Fibroblast of gingiva (primary cell): ENCODE results near the gene APEX1.
A peak's percentile ranks its signal among the peaks of the same experiment; 100 is the strongest.
"Not testable (repeated sequence)": the region's sequence is repeated elsewhere in the genome, so short reads cannot be mapped to it uniquely, and the experiment has no call there.

ENCODE experiments used
- DNase-seq: peaks from one replicate; pipeline ENCODE4 v3.0.0-alpha.2; 2011; ENCODE audit warnings: low read depth

Gene APEX1

DNA sequence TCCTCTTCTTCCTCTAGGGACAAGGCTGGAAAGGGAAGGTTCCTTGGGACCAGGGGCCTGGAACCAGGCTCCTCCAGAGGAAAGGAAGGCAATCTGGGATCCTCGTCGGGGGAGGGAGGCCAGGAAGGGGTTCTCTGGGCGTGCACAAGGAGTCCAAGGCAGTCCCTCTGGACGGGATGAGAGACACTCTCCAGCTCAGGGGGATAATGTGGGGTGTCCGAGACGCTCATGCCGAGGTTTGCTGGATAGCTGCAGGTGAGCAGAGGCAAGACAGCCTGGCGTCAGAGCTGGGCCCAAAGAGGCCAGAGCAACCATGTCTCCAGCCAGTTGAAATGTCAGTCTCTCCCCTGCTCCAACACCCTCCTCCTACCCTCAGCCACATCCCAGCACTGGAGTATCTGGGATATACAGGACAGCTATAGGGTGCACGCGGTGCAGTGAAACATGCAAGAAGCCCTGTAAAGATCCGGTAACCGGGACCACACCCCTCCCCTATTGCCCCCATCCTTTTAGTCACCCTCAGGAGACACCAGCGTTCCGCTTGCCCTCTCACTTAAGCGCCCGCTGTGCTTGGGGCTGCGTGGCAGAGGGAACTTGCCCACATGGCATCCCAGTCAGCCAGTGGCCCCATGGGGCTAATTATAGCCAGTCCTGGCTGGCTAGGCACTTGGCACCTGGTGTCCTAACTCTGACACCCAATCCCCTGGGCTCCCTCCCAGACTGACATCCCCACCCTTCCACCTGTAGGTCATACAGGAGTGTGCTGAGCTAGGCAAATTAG lies 19.3 kb upstream of the APEX1 start, which contains the start of gene KLHL33:
KLHL33 (minus strand) TSS at position 585 of the 781 bp plus-strand sequence; CDS start at position 230, 355 bp downstream.
- peak; percentile 20 for DNase-seq

DNA sequence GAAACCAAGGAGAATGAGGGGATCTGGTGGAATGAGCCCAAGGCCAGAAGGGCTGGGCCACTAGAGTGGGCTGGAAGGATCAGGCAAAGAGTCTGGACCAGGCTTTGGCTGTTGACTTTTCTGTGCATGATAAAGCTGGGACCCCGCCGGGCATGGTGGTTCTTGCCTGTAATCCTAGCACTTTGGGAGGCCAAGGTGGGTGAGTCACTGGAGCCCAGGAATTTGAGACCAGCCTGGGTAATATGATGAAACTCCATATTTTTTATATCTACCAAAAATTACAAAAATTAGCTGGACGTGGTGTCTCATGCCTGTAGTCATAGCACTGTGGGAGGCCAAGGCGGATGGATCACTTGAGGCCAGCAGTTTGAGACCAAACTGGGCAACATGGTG lies 18.7 kb upstream of the APEX1 start:
- DNase-seq = peak; percentile 86

DNA sequence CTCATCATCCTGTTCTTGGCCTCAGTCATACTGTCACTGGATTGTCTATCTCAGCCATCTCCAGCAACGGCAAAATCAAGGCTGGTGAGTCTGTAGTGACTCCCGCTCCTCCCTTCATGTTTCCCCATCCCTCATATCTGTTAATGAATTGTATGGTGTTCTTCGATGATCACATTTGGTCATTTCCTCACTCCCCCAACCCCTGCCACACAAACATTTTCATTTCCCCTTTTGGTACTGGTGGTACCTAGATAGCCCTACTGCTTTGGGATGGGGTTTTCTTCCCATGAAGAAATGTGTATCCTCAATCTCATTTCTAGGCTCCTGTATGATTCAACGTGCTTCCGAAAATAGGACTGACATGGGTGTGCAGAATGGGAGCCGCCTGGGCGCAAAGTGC lies 16.4 kb upstream of the APEX1 start:
- no peak for DNase-seq

DNA sequence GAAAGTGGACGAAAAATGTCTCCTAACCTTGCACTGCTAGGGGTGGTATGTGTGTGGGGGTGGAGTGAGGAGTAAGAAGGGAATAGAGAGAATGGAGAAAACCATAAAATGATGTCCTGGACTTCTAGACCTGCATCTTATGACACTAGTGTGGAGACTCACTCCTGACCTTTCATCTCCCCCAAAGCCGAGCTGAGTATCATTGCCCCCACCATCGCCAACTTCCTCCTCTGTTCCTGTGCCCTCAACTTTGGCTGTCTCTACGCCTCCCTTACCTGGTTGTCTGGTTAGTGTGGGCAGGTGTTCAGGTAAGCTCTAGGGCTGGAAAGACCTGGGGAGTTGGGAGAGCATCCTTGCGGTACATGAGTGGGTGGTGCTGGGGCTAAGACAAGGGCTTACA lies 14.6 kb upstream of the APEX1 start:
- DNase-seq = no peak

DNA sequence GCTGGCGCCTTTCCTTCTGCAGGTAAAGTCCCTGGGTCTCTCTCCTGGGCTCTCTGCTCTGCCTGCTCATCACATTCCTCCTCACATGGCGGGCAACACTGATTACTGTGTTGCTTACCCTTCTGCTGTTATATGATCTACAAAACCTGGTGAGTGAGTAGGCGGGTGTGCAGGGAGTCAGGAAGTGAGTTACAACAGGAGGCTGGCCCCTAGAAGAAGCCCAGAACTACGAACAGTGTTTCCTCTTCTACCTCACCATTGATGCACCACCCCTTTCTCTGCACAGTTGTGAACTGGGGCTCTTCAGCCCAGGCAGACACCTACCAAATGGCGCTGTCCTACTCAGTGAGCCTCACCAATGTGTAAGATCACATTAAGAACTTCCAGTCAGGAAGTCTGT lies 14.1 kb upstream of the APEX1 start:
- DNase-seq = no peak

DNA sequence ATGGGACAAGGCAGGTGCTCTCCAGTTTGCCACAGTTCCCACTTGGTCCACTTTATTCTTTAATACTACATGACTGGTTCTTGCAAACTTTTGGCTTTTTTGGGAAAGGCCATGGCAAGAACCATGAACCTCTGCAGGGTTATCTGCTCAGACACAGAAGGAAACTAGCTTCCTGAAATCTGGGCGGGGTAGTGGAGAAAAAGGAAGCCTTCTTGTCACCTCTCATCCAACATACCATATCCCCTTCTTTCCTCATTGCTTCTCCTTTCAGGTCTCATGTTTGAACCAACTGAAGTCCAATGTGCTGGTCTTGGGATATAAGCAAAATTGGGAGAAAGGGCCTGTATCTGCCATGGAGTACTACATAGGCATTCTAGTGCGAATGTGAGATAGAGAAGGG lies 13.6 kb upstream of the APEX1 start:
- DNase-seq = no peak

DNA sequence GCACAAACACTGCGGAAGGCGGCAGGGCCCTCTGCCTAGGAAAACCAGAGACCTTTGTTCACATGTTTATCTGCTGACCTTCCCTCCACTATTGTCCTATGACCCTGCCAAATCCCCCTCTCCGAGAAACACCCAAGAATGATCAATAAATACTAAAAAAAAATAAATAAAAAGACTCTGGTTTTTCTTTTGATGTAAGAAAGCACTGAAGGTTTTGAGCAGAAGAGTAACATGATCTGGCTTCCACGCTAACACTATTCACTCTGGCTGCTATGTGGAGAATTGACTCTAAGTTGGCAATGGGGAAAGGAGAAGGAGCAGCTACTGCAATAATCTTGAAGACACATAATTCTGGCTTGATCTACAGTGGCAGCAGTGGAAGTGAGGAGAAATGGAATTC lies 11.4 kb upstream of the APEX1 start:
- not testable (repeated sequence) for DNase-seq

DNA sequence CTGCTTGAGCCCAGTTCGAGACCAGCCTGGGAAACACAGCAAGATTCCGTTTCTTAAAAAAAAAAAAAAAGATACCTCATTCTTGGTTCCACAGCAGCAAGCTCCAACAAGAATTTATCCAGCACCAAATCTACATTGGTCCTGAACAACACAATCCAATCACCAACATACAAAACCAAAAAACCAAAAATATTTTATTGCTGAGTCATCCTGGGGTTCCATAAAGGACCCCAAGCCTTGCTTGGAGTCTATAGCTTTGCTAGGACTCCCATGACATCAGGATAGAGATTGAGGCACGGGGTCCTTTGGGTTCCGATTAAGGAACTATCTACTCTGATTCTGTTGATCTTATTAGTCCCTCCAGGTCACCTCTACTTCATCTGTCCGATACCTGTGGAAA lies 8.1 kb upstream of the APEX1 start:
- DNase-seq = no peak

DNA sequence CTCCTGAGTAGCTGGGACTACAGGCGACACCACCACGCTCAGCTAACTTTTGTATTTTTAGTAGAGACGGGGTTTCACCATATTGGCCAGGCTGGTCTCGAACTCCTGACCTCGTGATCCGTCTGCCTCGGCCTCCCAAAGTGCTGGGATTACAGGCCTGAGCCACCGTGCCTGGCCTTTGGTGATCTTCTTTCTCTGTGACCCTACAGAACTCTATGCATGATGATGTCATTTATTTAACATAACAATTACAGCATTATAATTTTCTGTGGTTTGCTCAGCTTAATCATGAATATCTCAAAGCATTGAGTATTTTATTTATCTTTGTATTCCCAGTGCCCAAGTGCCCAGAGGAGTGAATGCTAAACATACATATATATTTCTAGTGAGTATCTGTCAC lies 2.2 kb upstream of the APEX1 start:
- not testable (repeated sequence) for DNase-seq

DNA sequence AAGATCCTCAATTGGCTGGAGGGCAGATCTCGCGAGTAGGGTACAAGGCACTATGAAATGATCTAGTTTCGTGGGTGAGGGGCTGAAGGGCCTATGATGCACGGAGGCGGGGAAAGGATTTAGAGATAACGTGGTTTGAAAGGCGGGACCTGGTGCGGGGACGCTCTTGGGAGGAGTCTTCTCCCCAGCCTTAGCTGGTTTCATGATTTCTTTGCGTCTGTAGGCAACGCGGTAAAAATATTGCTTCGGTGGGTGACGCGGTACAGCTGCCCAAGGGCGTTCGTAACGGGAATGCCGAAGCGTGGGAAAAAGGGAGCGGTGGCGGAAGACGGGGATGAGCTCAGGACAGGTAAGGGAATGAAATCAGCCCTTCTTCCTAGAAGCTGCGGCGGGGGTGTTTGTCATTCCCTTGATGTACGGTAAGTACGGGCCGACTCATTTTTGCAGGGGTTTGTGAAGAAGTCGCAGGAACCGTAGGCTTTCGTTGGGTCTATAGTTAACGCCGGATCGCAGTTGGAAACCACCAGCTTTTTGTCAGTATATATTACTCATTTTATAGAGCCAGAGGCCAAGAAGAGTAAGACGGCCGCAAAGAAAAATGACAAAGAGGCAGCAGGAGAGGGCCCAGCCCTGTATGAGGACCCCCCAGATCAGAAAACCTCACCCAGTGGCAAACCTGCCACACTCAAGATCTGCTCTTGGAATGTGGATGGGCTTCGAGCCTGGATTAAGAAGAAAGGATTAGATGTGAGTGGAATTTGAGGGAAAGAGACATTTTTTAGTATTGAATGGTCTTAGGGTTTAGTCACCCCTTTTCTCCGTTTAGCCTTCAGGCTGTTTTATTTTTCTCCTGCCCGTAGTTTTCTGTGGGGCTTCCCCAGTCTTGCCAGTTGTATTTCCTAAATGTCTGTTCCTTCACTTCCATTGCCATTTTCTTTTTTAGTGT lies 602 bp downstream of the APEX1 start:
- peak; percentile 84 for DNase-seq

DNA sequence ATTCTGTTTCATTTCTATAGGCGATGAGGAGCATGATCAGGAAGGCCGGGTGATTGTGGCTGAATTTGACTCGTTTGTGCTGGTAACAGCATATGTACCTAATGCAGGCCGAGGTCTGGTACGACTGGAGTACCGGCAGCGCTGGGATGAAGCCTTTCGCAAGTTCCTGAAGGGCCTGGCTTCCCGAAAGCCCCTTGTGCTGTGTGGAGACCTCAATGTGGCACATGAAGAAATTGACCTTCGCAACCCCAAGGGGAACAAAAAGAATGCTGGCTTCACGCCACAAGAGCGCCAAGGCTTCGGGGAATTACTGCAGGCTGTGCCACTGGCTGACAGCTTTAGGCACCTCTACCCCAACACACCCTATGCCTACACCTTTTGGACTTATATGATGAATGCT lies 1.9 kb downstream of the APEX1 start:
- DNase-seq = no peak

DNA sequence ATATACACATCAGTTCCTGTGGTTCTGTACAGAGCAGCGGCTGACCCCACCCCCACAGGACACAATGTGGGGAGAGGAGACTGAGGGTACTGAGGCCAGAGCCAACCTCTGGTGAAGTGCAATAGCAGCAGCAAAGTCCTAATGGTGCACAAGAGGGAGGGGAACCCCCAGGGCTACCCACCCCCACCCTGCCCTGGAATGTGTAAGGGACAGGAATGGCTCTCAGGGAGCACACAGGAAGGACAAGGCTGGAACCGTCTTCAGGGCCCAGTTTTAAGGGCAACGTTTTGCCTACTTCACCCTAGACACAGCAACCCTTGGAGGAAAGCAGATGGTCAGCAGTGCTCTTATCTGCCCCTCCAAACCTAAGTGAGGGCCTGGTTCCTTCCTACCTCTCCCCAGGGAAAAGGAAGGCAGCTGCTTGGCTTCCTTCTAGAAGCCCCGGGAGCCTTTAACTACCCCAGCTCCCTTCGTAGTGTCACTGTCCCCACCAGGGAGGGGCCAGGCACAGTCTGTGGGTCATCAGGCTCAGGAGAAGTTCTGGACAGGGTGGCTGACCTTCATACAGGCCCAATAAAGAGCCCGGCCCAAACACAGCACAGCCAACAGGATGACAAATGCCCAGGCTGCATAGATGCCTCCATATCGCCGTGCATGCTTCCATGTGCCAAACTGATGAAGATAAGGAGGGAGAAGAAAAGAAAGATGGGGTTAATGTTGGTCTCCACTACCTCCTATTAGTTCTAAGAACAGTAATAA lies 3.2 kb downstream of the APEX1 start:
- no peak for DNase-seq

DNA sequence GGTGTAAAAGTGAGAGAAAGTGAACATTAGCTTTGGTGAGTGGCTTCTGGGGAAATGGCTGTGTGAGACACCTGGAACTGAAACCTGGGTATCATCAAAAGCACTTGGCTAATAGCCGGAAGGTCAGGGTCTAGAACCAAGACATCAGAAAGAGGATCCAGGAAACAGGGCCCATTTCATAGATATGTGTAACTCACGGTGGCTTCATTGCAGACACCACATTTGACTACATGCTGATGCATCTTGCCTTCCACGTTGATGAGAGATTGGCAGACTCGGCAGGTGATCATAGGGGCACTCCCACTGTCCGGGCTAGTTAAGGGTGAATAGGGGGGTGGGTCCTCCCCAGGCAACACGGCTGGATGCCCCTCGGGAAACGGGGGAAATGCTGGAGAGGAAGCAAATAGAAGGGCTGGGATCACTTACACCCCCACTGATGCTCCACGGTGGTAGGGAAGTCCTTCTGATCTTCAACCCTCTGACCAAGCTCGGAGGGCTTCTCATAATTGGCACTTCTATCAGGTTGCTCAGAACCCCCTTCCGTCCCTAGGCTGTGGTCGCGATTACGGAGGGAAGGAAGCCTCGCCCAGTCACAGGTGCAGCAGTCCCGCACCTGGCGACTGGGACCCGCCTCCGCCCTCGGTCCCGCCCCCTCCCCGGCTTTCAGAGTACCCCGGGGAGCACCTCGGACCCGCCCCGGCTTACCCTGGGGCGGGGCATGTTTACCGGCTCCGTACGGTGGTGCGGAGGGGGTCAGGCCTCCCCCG lies 5.6 kb downstream of the APEX1 start:
- DNase-seq = no peak

DNA sequence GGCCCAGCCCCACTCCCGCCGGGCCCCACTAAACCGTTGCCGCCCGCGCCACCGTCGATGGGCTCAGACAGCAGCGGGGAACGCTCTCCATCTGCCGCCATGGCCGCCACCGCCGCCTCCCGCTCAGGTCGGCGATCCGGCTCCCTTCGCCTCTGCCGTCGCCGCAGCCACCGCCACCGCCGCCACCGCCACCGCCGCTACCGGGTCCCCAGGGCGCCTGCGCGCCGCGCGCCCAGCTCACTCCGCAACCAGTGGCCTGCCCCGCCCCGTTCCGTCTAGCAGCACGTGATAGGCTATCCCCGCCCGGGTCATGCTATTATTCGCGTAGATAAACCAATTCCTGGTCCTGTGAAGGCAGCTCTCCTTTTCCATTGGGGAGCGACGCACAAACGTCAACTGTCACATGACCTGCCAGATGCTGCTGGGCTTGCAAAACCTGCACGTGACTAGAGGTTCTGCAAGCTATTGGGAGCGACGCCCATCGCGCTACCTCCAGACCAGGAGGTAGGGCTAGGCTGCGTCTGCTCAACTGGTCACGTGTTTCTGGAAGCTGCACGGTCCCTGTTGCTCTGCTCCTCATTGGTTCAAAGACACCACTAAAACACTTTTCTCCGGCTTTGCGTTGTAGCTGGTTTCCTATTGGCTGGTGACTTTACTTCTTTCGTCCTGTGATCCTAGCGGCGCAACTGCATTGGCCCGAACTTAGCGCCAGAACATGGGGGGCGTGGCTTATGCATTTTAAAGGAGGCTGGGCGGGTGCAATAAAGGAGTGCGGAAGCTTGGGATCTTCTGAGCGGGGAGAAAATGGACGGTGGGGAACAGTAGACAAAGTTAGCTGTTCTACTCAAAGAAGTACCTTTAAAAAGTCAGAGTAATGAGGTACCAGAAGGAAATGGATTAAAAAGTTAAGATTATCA lies 6.5 kb downstream of the APEX1 start, which contains the start of gene PIP4P1:
PIP4P1 (minus strand) TSS at position 210 of the 917 bp plus-strand sequence; CDS start at position 101, 109 bp downstream.
- DNase-seq = peak; percentile 100

DNA sequence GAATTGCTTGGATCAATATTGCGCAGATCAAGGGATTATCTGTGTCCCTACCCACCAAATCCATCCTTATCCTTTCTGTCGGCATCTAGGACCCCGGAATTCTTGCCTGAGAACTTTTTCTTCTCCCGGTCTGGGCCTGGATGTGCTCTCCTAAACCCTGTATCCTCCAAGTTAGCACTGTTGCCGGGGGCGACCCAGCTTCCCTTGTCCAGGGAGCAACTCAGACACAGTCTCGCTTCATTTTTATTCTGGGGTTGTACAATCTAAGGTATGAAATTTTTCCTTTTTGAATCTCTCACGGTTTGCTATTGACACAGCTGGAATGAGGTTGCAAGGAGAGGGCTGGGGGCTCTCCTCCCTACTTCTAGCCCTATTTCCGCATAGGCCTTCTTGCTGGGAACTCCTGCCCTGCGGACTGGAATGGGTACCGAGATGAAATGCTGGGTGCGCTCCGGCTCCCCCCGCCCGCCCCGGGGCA lies 13.8 kb downstream of the APEX1 start:
- no peak for DNase-seq

DNA sequence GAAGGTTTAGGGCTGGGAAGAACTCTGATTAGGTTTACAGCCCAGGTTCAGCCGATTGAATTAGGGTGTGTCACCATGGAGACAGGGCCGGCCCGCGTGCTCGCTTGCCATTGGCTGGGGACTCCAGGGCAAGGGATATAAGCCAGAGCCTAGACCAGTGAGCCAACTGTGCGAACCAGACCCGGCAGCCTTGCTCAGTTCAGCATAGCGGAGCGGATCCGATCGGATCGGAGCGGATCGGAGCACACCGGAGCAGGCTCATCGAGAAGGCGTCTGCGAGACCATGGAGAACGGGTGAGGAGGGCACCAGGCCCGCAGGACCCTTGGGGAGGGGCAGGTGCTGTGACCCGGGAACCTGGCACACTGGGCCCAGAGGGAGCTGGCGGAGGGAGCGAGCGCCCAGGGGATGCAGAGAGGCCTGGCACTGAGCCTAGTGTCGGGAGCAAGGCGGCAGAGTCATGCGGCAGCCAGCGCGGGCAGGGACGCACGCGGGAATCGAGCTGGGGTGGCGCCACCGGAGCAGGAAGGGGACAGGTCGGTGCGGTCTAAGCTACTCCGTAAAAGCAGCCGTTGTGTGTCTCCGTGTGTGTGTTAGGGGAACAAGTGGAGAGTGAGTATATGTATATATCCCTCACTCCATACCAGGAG lies 14.3 kb downstream of the APEX1 start, which contains the start of gene PNP:
PNP (plus strand) TSS at position 165 of the 648 bp plus-strand sequence; CDS start at position 284, 119 bp downstream.
- peak; percentile 90 for DNase-seq

DNA sequence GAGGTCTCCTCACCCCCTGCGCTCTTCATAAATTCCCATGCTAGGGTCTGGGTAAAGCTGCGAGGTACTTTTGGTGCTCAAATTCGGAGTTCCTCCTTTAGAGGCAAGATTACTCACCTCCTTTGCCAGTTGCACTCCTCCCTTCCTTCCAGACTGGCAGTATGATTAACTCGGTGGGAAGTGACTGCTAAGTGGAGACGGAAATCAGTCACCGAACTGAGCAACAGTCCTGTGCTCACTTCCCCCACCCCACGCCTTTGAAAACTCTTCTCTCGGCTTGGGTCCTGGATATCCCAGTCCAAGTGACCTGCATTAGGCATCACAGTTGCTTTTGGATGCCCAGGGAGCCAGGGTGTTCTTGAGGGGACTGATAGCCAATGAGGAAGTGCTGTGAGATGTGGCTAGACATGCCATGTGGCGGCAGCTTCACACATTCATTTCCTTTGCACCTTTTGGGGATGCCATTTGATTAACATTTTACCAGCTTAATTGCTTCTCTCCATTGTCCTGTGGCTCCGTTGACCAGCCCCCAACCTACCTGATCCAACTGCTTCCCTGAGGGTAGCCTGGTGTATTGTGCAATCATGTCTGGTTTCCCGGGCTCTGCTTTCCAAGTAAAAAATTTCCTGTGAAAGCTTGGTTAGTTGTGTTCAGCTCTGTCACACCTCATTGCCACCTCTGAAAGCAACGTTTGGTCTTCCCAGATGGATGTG lies 15.0 kb downstream of the APEX1 start:
- DNase-seq = peak; percentile 46

DNA sequence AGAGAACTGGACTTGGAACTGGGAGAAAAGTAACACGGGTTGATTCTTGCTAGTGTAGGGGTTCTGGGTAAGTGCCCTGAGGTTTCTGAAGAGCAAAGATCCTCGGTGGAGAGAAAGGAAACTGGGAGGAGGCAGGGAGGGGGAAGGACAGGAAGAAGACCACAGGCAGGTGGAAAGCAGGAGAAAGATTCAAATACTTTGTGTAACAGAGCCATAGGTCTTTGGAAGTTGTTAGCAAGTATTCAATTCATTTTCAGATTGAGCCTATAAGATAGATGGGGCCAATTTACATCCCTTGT lies 15.5 kb downstream of the APEX1 start:
- DNase-seq = no peak
